B cell (primary cell): Measurements from ENCODE around the gene PSMB2. TPM values are rescaled to one million over a fixed set of nuclear protein-coding genes. Genes with fewer than 3 reads are reported as not detected.

Experiments used
- ATAC-seq: fragments of 200-7000 bp; cut with Tn5 transposase; one replicate; pipeline ENCODE4 v1.10.0; 2021; ENCODE audit warnings: low read depth, mild to moderate bottlenecking, moderate number of reproducible peaks, moderate library complexity
- CTCF ChIA-PET: fragments of 350-600 bp; sonication (Branson Sonifier 250); formaldehyde crosslinking; loops from one replicate; lab custom pipeline; 2021; ENCODE audit warnings: antibody characterized with exemption, inconsistent platforms; lab: Charles Lee
- POLR2A ChIA-PET: fragments of 350-600 bp; sonication (Branson Sonifier 250); formaldehyde crosslinking; loops from one replicate; lab custom pipeline; 2021; ENCODE audit warnings: antibody characterized with exemption; lab: Charles Lee
- DNase-seq: peaks from one replicate; pipeline ENCODE4 v3.0.0; 2013
- H2AFZ ChIP-seq: 2 replicates; pipeline ENCODE4 v1.6.1; 2012; ENCODE audit warnings: mild to moderate bottlenecking, low read depth, low read length; ENCODE audit not compliant: insufficient read depth, poor library complexity, severe bottlenecking
- H3K27ac ChIP-seq, 2 donors: 1 replicate in 1 of 2; 2 replicates in 1 of 2; pipeline ENCODE4 v1.5.1; 2012 to 2013; ENCODE audit warnings: low read length in 2 of 2, mild to moderate bottlenecking in 2 of 2, moderate library complexity in 1 of 2
- H3K27me3 ChIP-seq, 4 experiments: fragments of 200-600 bp in 1 of 4; sonication (generic) in 1 of 4; replicated peaks in 1 of 4; 1 replicate in 2 of 4; 2 replicates in 2 of 4; pipeline versions ENCODE4 v1.6.1 to v1.7.0; 2013 to 2016; ENCODE audit warnings: low read length in 3 of 4, mild to moderate bottlenecking in 2 of 4, mixed read lengths in 1 of 4, moderate library complexity in 1 of 4; ENCODE audit not compliant: insufficient read depth in 4 of 4, control insufficient read depth in 3 of 4; ENCODE audit errors: control extremely low read depth in 1 of 4
- H3K36me3 ChIP-seq, 2 experiments: replicated peaks in 1 of 2; 1 replicate in 1 of 2; 2 replicates in 1 of 2; pipeline versions ENCODE4 v1.6.1 to v1.7.1; 2013; ENCODE audit warnings: low read length in 1 of 2; ENCODE audit not compliant: insufficient read depth in 2 of 2, control insufficient read depth in 1 of 2; ENCODE audit errors: control extremely low read depth in 1 of 2, extremely low read depth in 1 of 2
- H3K4me1 ChIP-seq, 2 donors: fragments of 200-600 bp in 1 of 2; sonication (generic) in 1 of 2; 1 replicate in 1 of 2; 2 replicates in 1 of 2; pipeline versions ENCODE4 v1.5.1 to v1.6.1; 2013 to 2017; ENCODE audit warnings: low read length in 2 of 2; ENCODE audit not compliant: control insufficient read depth in 2 of 2, insufficient read depth in 2 of 2
- H3K4me2 ChIP-seq: replicated peaks from 2 replicates; pipeline ENCODE3; 2012; ENCODE audit warnings: mild to moderate bottlenecking, low read depth, low read length; ENCODE audit not compliant: poor library complexity, severe bottlenecking
- H3K4me3 ChIP-seq, 5 experiments: fragments of 200-600 bp in 1 of 5; sonication (generic) in 1 of 5; 1 replicate in 3 of 5; 2 replicates in 2 of 5; pipeline versions ENCODE4 v1.5.1 to v1.7.0; 2011 to 2016; ENCODE audit warnings: low read length in 4 of 5, mild to moderate bottlenecking in 4 of 5, low read depth in 2 of 5, control low read depth in 1 of 5, moderate library complexity in 1 of 5; ENCODE audit not compliant: insufficient read depth in 1 of 5; ENCODE audit errors: control extremely low read depth in 1 of 5, extremely low read depth in 1 of 5
- H3K79me2 ChIP-seq: fragments of 200-600 bp; sonication (generic); one replicate; pipeline ENCODE4 v1.6.0; 2016; ENCODE audit warnings: low read length; ENCODE audit not compliant: control insufficient read depth, insufficient read depth
- H3K9ac ChIP-seq: fragments of 200-600 bp; sonication (generic); 2 replicates; pipeline ENCODE4 v1.6.1; 2017; ENCODE audit warnings: mild to moderate bottlenecking, low read length, moderate library complexity
- H3K9me3 ChIP-seq, 3 donors: one replicate each; pipeline versions ENCODE4 v1.6.1 to v1.7.1; 2013; ENCODE audit warnings: low read length in 2 of 3; ENCODE audit not compliant: control insufficient read depth in 2 of 3, insufficient read depth in 1 of 3; ENCODE audit errors: control extremely low read depth in 1 of 3
- H4K20me1 ChIP-seq: 2 replicates; pipeline ENCODE4 v1.6.0; 2012; ENCODE audit warnings: mild to moderate bottlenecking, low read length; ENCODE audit not compliant: insufficient read depth, control insufficient read depth, poor library complexity, severe bottlenecking
- H3K27ac Mint-ChIP-seq: one replicate; pipeline ENCODE4 v1.8.0; 2021; ENCODE audit warnings: mixed read lengths
- H3K27me3 Mint-ChIP-seq: one replicate; pipeline ENCODE4 v1.8.0; 2021; ENCODE audit warnings: mixed read lengths
- H3K4me1 Mint-ChIP-seq: one replicate; pipeline ENCODE4 v1.8.0; 2021; ENCODE audit warnings: mixed read lengths
- H3K4me3 Mint-ChIP-seq: one replicate; pipeline ENCODE4 v1.8.0; 2021; ENCODE audit warnings: mixed read lengths
- H3K9me3 Mint-ChIP-seq: one replicate; pipeline ENCODE4 v1.8.0; 2022; ENCODE audit warnings: mixed read lengths; ENCODE audit not compliant: insufficient read depth
- CTCF ChIP-seq: fragments of 200-600 bp; IDR thresholded peaks from one replicate; pipeline ENCODE4 v1.8.0; 2022; ENCODE audit warnings: antibody characterized with exemption, mild to moderate bottlenecking
- EZH2 ChIP-seq: IDR thresholded peaks from 2 replicates; pipeline ENCODE4 v1.6.1; 2012; ENCODE audit warnings: borderline replicate concordance, low read depth, mild to moderate bottlenecking, moderate library complexity, low read length; ENCODE audit not compliant: insufficient read depth, poor library complexity, severe bottlenecking
- WGBS: methylation state at CpG from one replicate; pipeline ENCODE4 v1.1.5; 2013; ENCODE audit warnings: missing lambda C conversion rate; ENCODE audit not compliant: insufficient coverage; 5-methylcytosine and 5-hydroxymethylcytosine counted together
- intact Hi-C: fragments of 100-400 bp; cut with micrococcal nuclease; formaldehyde crosslinking; loops from one replicate; pipeline ENCODE4 v1.10.0; 2022
- polyA plus RNA-seq: library from polyadenylated mRNA; depleted of rRNA; stranded (reverse); fragments of >200 nt; gene quantifications from 2 replicates; pipeline ENCODE4 v1.2.3, GENCODE V29; 2012
- total RNA-seq, 2 donors: library from RNA; stranded (reverse); fragments of 120-200 nt in 1 of 2; gene quantifications; 1 replicate in 1 of 2; 2 replicates in 1 of 2; pipeline versions ENCODE4 v1.2.3 to v1.2.4, GENCODE V29; 2013 to 2022

PSMB2 gene
- total and polyA plus RNA-seq, 2 donors (not counting 1 experiment from before 2014, with no cell fraction given): 20.5 to 26.2 TPM

- Mint-ChIP-seq H3K9me3 (no peaks in the 10 kb centered on the region), H3K27me3 (no peaks in the 10 kb centered on the region), H3K4me1 (peaks cover 1% of the 10 kb centered on the region), H3K27ac (no peak overlapping the region), H3K4me3 (no peak overlapping the region)
- peaks cover 56% of the 10 kb centered on the region for H3K79me2 ChIP-seq
- no peak overlapping the region for H3K4me3 ChIP-seq
- ChIA-PET POLR2A (no interaction called here), CTCF (interaction anchor here (0.5 to 2.5 kb wide), 2 partner anchors 24 to 60 kb away, joined by 3 to 8 read pairs; no protein-coding TSS in a partner anchor)
- H3K4me1 ChIP-seq: no peaks in the 10 kb centered on the region
- H3K27me3 ChIP-seq: no peaks in the 10 kb centered on the region
- H3K4me2 ChIP-seq: no peak overlapping the region
- intact Hi-C loops: no loop called here
- DNase-seq (no peak), ATAC-seq (no peak)
- no CpG with 5 or more reads among the region's 2 CpGs for WGBS
- no peak overlapping the region for H3K9ac ChIP-seq
- peaks cover 20 to 39% of the 10 kb centered on the region in 2 experiments for H3K36me3 ChIP-seq
- H3K9me3 ChIP-seq: no peaks in the 10 kb centered on the region
- TF ChIP-seq CTCF: no peak
- TF ChIP-seq EZH2: no peak
- peaks cover 3% of the 10 kb centered on the region for H4K20me1 ChIP-seq
- H2AFZ ChIP-seq: no peak overlapping the region
- H3K27ac ChIP-seq: no peak overlapping the region
Observed at GRCh38 chr1:35629051-35629450, 12.3 kb downstream of the PSMB2 start.

GRCh38 chr1:35623832-35624231 lies 17.5 kb downstream of the PSMB2 start:
- Mint-ChIP-seq H3K4me1 (peaks cover 5% of the 10 kb centered on the region), H3K4me3 (no peak overlapping the region), H3K27ac (no peak overlapping the region), H3K9me3 (no peaks in the 10 kb centered on the region), H3K27me3 (no peaks in the 10 kb centered on the region)
- ATAC-seq (no peak), DNase-seq (no peak)
- H3K4me3 ChIP-seq: no peak overlapping the region
- intact Hi-C loops: no loop called here
- ChIA-PET CTCF (no interaction called here), POLR2A (no interaction called here)
- no peaks in the 10 kb centered on the region for H3K4me1 ChIP-seq
- H3K9me3 ChIP-seq: no peaks in the 10 kb centered on the region
- H4K20me1 ChIP-seq: peaks cover 23% of the 10 kb centered on the region
- no peaks in the 10 kb centered on the region for H3K27me3 ChIP-seq
- no peak overlapping the region for H2AFZ ChIP-seq
- H3K79me2 ChIP-seq: peaks cover 57% of the 10 kb centered on the region
- H3K9ac ChIP-seq: no peak overlapping the region
- TF ChIP-seq CTCF (no peak), EZH2 (no peak)
- no peak overlapping the region for H3K27ac ChIP-seq
- H3K36me3 ChIP-seq: peaks cover 11 to 32% of the 10 kb centered on the region in 2 experiments
- H3K4me2 ChIP-seq: no peak overlapping the region
